Astrocyte (in vitro differentiated cells and primary cell): ENCODE results near the gene TMED8. TPM values are rescaled to one million over a fixed set of nuclear protein-coding genes. Genes with fewer than 3 reads are reported as not detected.

Experiments
- DNase-seq: peaks from one replicate; pipeline ENCODE4 v3.0.0-alpha.2; 2010; ENCODE audit warnings: low read depth
- FAIRE-seq: peaks from 2 replicates; lab custom pipeline; 2011; peaks lifted over from hg19 to GRCh38; lab: Jason Lieb, UNC
- H2AFZ ChIP-seq: 2 replicates; pipeline ENCODE4 v1.6.0; 2012; ENCODE audit warnings: low read depth, low read length, inconsistent platforms
- H3K27ac ChIP-seq: 2 replicates; pipeline ENCODE4 v1.5.1; 2011; ENCODE audit warnings: low read depth, low read length, inconsistent platforms
- H3K27me3 ChIP-seq: 2 replicates; pipeline ENCODE4 v1.6.0; 2011; ENCODE audit warnings: low read length, inconsistent platforms; ENCODE audit not compliant: insufficient read depth
- H3K36me3 ChIP-seq: 2 replicates; pipeline ENCODE4 v1.5.1; 2011; ENCODE audit warnings: low read length, inconsistent platforms; ENCODE audit not compliant: insufficient read depth
- H3K4me1 ChIP-seq: 2 replicates; pipeline ENCODE4 v1.5.1; 2011; ENCODE audit warnings: low read length, inconsistent platforms; ENCODE audit not compliant: insufficient read depth
- H3K4me2 ChIP-seq: 2 replicates; pipeline ENCODE4 v1.6.0; 2012; ENCODE audit warnings: low read length, inconsistent platforms
- H3K4me3 ChIP-seq: 2 replicates; pipeline ENCODE4 v1.5.1; 2011; ENCODE audit warnings: low read depth, mild to moderate bottlenecking, low read length, inconsistent platforms; ENCODE audit not compliant: insufficient read depth
- H3K79me2 ChIP-seq: 2 replicates; pipeline ENCODE4 v1.6.0; 2012; ENCODE audit warnings: mild to moderate bottlenecking, low read length, inconsistent platforms; ENCODE audit not compliant: insufficient read depth
- H3K9ac ChIP-seq: 2 replicates; pipeline ENCODE4 v1.6.0; 2012; ENCODE audit warnings: mild to moderate bottlenecking, low read length, inconsistent platforms
- H3K9me3 ChIP-seq: 2 replicates; pipeline ENCODE4 v1.5.1; 2012; ENCODE audit warnings: low read depth, mild to moderate bottlenecking, low read length, inconsistent platforms; ENCODE audit not compliant: insufficient read depth
- H4K20me1 ChIP-seq: 2 replicates; pipeline ENCODE4 v1.6.0; 2012; ENCODE audit warnings: low read length, inconsistent platforms; ENCODE audit not compliant: insufficient read depth
- H3K27ac Mint-ChIP-seq: one replicate; pipeline ENCODE4 v1.8.0; 2021; ENCODE audit warnings: mild to moderate bottlenecking, mixed read lengths; ENCODE audit not compliant: unreplicated experiment
- H3K27me3 Mint-ChIP-seq: one replicate; pipeline ENCODE4 v1.8.0; 2021; ENCODE audit warnings: low read depth, mixed read lengths; ENCODE audit not compliant: unreplicated experiment
- H3K36me3 Mint-ChIP-seq: one replicate; pipeline ENCODE4 v1.8.0; 2021; ENCODE audit warnings: low read depth, mixed read lengths; ENCODE audit not compliant: unreplicated experiment
- H3K4me1 Mint-ChIP-seq: one replicate; pipeline ENCODE4 v1.8.0; 2021; ENCODE audit warnings: low read depth, mixed read lengths; ENCODE audit not compliant: unreplicated experiment
- H3K4me3 Mint-ChIP-seq: one replicate; pipeline ENCODE4 v1.8.0; 2021; ENCODE audit warnings: mild to moderate bottlenecking, moderate library complexity, mixed read lengths; ENCODE audit not compliant: unreplicated experiment
- H3K9me3 Mint-ChIP-seq: one replicate; pipeline ENCODE4 v1.8.0; 2021; ENCODE audit warnings: mild to moderate bottlenecking, mixed read lengths; ENCODE audit not compliant: unreplicated experiment
- CTCF ChIP-seq: IDR thresholded peaks from 2 replicates; pipeline ENCODE4 v1.5.1; 2011; ENCODE audit warnings: low read depth, mild to moderate bottlenecking, inconsistent platforms, low read length, moderate library complexity; ENCODE audit not compliant: insufficient read depth
- EZH2 ChIP-seq: IDR thresholded peaks from 2 replicates; pipeline ENCODE4 v1.6.1; 2012; ENCODE audit warnings: mild to moderate bottlenecking, low read length, inconsistent platforms; ENCODE audit not compliant: insufficient read depth
- total RNA-seq: library from RNA; stranded (reverse); gene quantifications from 2 replicates; pipeline ENCODE4 v1.2.1, GENCODE V29; 2021

Gene TMED8
- total RNA-seq, 1 donor from 2014 or later: 10.2 TPM

DNA sequence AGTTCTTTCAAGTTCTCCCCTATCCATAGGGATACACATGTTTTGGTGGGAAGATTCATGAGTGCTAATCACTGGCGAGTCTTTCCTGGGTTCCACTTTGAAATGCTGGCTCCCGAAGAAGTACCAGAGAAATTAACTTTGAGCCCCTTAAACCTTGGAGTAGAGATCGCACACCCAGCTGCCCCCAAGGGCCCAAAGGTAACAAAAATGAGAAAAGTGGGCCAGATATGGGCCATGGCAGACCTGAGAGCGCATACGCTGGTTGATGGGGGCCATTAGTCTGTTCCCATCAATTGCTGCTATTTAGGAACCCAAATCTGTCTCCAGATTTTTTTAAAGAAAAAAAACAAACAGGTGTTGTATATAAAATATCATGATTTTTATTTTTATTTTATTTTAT is 53.9 kb downstream of the TMED8 start:
- Histone ChIP-seq H3K9ac (peak overlapping the region; percentile 96), H3K27me3 (no peaks in the 10 kb centered on the region), H3K4me3 (no peak overlapping the region), H3K79me2 (peaks cover 23% of the 10 kb centered on the region), H3K4me2 (no peak overlapping the region), H3K9me3 (no peaks in the 10 kb centered on the region), H3K36me3 (no peaks in the 10 kb centered on the region), H4K20me1 (peaks cover 10% of the 10 kb centered on the region), H3K27ac (no peak overlapping the region), H2AFZ (no peak overlapping the region), H3K4me1 (peaks cover 21% of the 10 kb centered on the region)
- Mint-ChIP-seq H3K9me3 (no peaks in the 10 kb centered on the region), H3K4me1 (peaks cover 12% of the 10 kb centered on the region), H3K27me3 (no peaks in the 10 kb centered on the region), H3K36me3 (no peaks in the 10 kb centered on the region), H3K27ac (no peak overlapping the region), H3K4me3 (no peak overlapping the region)
- no peak for DNase-seq
- no peak for FAIRE-seq
- no peak for TF ChIP-seq EZH2
- TF ChIP-seq CTCF: no peak

DNA sequence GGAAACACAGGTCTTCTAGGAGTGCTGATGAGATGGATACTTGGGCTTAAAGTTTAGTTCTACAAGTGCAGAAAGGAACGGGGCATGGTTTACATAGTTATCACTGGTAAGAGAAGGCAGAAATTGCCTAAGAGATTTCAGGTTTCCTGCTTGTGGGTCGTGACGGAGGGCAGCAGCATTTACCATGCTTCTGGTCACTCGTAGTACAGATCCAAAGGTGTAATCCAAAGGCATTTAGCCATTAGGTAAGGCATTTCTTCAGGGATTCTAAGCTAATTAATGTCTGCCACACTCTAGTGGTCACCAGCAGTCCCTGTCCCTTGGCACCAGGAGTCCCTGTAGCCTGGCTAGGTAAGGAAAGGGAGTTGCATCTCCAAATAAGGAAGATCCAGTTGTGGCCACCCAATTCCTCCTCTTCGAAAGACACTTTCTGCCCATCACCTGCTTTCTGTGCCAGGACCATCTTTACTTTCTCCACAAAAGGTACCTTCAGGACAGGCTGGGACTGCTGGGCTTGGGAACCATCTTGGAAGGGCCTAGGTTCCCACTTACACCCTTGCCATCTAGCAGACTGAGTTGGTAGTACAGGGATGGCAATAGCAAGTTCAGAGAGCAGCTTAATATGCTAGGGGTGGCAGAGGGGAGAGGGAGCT is 54.5 kb downstream of the TMED8 start:
- H3K79me2 ChIP-seq: peaks cover 28% of the 10 kb centered on the region

More for the DNA sequence above, 54.5 kb downstream of the TMED8 start:
- H3K36me3 Mint-ChIP-seq: no peaks in the 10 kb centered on the region
- Histone ChIP-seq H3K9ac (peak overlapping the region; percentile 96), H3K27ac (no peak overlapping the region), H3K4me1 (peaks cover 21% of the 10 kb centered on the region), H3K9me3 (no peaks in the 10 kb centered on the region), H4K20me1 (peaks cover 15% of the 10 kb centered on the region), H3K4me2 (peak overlapping the region; percentile 94), H2AFZ (peak overlapping the region; percentile 70), H3K4me3 (peak overlapping the region; percentile 87), H3K36me3 (no peaks in the 10 kb centered on the region), H3K27me3 (no peaks in the 10 kb centered on the region)
- TF ChIP-seq CTCF (no peak), EZH2 (no peak)
- no peak overlapping the region for H3K27ac Mint-ChIP-seq
- H3K4me1 Mint-ChIP-seq: peaks cover 15% of the 10 kb centered on the region
- no peaks in the 10 kb centered on the region for H3K27me3 Mint-ChIP-seq
- H3K9me3 Mint-ChIP-seq: no peaks in the 10 kb centered on the region
- DNase-seq (no peak), FAIRE-seq (no peak)
- peak overlapping the region; percentile 94 for H3K4me3 Mint-ChIP-seq
